Measurements from ENCODE around the gene RAB11FIP3. TPM values are rescaled to one million over a fixed set of nuclear protein-coding genes. Genes with fewer than 3 reads are reported as not detected.

Gene RAB11FIP3
- total and polyA plus RNA-seq, 2 of the 13 experiments (the other 11 are each of a cell fraction or from before 2014, with no cell fraction given), result 34.3 to 57.6 TPM

DNA sequence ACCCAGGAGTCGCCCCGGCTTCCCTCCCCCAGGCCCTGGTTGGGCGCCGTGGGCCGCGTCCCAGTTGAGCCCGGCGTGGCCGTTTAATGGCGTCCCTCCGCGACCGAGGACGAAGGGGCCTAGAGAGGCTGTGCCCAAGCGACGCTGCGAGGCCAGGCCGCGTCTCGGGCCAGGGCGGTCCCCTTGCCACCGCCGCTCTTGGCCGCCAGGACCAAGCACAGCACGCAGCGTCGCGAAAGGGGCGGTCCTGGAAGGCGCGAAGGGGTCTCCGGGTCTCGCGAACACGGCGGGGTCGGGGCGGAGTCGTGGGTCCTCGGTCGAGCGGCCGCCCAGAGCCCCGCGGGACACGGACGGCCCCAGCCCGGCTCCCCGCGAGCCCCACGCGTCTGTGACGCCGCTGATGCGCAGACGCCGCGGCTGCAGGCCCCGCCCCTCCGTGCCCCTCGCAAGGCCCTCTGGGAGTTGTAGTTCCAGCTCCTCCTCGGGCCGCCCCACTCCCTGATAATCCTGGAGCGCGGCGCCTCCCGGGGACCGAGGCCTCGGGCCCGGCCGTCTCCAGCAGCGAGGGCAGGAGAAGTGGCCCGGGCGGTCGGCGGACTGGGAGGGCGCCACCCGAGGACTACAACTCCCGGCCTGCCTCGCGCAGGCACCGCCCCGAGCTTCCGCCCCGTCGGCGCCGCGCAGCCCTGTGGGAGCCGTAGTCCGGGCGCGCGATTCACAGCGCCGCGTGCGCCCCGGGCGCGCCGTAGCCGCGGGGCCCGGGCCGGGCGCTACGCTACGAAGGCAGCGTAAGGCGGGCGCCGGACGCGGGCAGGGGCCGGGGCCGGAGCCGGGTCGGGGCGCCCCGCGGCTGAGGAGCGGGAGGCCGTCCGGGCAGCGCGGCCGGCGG, 101.8 kb downstream of the RAB11FIP3 start, which contains the start of gene CAPN15 (continued):
- TF ChIP-seq, protein P1, sequence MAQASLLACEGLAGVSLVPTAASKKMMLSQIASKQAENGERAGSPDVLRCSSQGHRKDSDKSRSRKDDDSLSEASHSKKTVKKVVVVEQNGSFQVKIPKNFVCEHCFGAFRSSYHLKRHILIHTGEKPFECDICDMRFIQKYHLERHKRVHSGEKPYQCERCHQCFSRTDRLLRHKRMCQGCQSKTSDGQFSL (CRISPR knock-in tag; IDR thresholded peaks at IDR 0.05), result peak; percentile 70; the same call in 1 of the 2 replicates
- no peak for TF ChIP-seq PRPF4 (IDR thresholded peaks at IDR 0.05; ENCODE audit: low read depth, low read length, poor library complexity, severe bottlenecking)
- peak; percentile 64 for TF ChIP-seq TBL1XR1 (IDR thresholded peaks at IDR 0.05; ENCODE audit: borderline replicate concordance, low read length, partially characterized antibody)
- no peak for TF ChIP-seq HMG20A (CRISPR knock-in tag; IDR thresholded peaks at IDR 0.05; ENCODE audit: borderline replicate concordance)
- TF ChIP-seq ZNF782 (CRISPR knock-in tag; IDR thresholded peaks at IDR 0.05; ENCODE audit: borderline replicate concordance), result no peak
- no peak for TF ChIP-seq NR3C1 (CRISPR knock-in tag; IDR thresholded peaks at IDR 0.05)
- TF ChIP-seq, protein P2, sequence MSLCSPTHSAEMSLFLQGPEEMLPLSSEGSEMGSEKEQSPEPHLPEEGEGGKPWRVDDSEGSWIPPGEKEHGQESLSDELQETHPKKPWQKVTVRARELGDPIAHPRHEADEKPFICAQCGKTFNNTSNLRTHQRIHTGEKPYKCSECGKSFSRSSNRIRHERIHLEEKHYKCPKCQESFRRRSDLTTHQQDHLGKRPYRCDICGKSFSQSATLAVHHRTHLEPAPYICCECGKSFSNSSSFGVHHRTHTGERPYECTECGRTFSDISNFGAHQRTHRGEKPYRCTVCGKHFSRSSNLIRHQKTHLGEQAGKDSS (CRISPR knock-in tag; IDR thresholded peaks at IDR 0.05; ENCODE audit: borderline replicate concordance, low read depth), result no peak
- TF ChIP-seq ZNF614 (CRISPR knock-in tag; IDR thresholded peaks at IDR 0.05; ENCODE audit: borderline replicate concordance), result no peak
- TF ChIP-seq NR2F6 (IDR thresholded peaks at IDR 0.05), result no peak
- TF ChIP-seq NR2F6 (CRISPR knock-in tag; IDR thresholded peaks at IDR 0.05), result peak; percentile 2; the same call in 1 of the 2 replicates
- TF ChIP-seq ELF3 (CRISPR knock-in tag; IDR thresholded peaks at IDR 0.05), result no peak
- peak; percentile 81 for TF ChIP-seq CREM (IDR thresholded peaks at IDR 0.05)
- no peak for TF ChIP-seq CREM (CRISPR knock-in tag; IDR thresholded peaks at IDR 0.05)
- peak; percentile 94 for TF ChIP-seq AGO2 (optimal IDR thresholded peaks at IDR 0.05; ENCODE audit: low read depth, low read length)
- no peak for TF ChIP-seq SOX6 (IDR thresholded peaks at IDR 0.05)
- TF ChIP-seq SOX6 (CRISPR knock-in tag; IDR thresholded peaks at IDR 0.05), result peak; percentile 23; the same call in 1 of the 2 replicates
- TF ChIP-seq WIZ (CRISPR knock-in tag; IDR thresholded peaks at IDR 0.05), result no peak
- TF ChIP-seq ZNF549 (CRISPR knock-in tag; IDR thresholded peaks at IDR 0.05), result 0 out of 2 replicates have a peak, but pooled peaks have one; percentile 4
- TF ChIP-seq, protein P3, sequence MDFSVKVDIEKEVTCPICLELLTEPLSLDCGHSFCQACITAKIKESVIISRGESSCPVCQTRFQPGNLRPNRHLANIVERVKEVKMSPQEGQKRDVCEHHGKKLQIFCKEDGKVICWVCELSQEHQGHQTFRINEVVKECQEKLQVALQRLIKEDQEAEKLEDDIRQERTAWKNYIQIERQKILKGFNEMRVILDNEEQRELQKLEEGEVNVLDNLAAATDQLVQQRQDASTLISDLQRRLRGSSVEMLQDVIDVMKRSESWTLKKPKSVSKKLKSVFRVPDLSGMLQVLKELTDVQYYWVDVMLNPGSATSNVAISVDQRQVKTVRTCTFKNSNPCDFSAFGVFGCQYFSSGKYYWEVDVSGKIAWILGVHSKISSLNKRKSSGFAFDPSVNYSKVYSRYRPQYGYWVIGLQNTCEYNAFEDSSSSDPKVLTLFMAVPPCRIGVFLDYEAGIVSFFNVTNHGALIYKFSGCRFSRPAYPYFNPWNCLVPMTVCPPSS (IDR thresholded peaks at IDR 0.05), result no peak
- TF ChIP-seq, protein P4, sequence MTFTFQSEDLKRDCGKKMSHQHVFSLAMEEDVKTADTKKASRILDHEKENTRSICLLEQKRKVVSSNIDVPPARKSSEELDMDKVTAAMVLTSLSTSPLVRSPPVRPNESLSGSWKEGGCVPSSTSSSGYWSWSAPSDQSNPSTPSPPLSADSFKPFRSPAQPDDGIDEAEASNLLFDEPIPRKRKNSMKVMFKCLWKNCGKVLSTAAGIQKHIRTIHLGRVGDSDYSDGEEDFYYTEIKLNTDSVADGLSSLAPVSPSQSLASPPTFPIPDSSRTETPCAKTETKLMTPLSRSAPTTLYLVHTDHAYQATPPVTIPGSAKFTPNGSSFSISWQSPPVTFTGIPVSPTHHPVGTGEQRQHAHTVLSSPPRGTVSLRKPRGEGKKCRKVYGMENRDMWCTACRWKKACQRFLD (CRISPR knock-in tag; IDR thresholded peaks at IDR 0.05; ENCODE audit: borderline replicate concordance), result peak; percentile 69; the same call in 1 of the 2 replicates
- TF ChIP-seq ZNF839 (CRISPR knock-in tag; IDR thresholded peaks at IDR 0.05; ENCODE audit: borderline replicate concordance), result no peak
- TF ChIP-seq ZNF296 (CRISPR knock-in tag; conservative IDR thresholded peaks at IDR 0.05), result no peak
- TF ChIP-seq, protein P5, sequence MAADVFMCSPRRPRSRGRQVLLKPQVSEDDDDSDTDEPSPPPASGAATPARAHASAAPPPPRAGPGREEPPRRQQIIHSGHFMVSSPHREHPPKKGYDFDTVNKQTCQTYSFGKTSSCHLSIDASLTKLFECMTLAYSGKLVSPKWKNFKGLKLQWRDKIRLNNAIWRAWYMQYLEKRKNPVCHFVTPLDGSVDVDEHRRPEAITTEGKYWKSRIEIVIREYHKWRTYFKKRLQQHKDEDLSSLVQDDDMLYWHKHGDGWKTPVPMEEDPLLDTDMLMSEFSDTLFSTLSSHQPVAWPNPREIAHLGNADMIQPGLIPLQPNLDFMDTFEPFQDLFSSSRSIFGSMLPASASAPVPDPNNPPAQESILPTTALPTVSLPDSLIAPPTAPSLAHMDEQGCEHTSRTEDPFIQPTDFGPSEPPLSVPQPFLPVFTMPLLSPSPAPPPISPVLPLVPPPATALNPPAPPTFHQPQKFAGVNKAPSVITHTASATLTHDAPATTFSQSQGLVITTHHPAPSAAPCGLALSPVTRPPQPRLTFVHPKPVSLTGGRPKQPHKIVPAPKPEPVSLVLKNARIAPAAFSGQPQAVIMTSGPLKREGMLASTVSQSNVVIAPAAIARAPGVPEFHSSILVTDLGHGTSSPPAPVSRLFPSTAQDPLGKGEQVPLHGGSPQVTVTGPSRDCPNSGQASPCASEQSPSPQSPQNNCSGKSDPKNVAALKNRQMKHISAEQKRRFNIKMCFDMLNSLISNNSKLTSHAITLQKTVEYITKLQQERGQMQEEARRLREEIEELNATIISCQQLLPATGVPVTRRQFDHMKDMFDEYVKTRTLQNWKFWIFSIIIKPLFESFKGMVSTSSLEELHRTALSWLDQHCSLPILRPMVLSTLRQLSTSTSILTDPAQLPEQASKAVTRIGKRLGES (CRISPR knock-in tag; IDR thresholded peaks at IDR 0.05; ENCODE audit: borderline replicate concordance), result no peak
- TF ChIP-seq FOXJ3 (CRISPR knock-in tag; IDR thresholded peaks at IDR 0.05; ENCODE audit: borderline replicate concordance), result no peak
